Transverse colon (tissue), 4 donors: ENCODE data around the gene CHST11. TPM values are rescaled to one million over a fixed set of nuclear protein-coding genes. Genes with fewer than 3 reads are reported as not detected.

Source experiments
- DNase-seq: peaks from one replicate; pipeline ENCODE4 v3.0.0-alpha.2; 2019
- H3K27ac ChIP-seq, 4 donors: fragments of 200-600 bp; sonication (generic); 2 replicates each; pipeline ENCODE4 v1.5.1; 2016 to 2018; ENCODE audit warnings: inconsistent platforms in 4 of 4
- H3K27me3 ChIP-seq: fragments of 200-600 bp; sonication (generic); 2 replicates; pipeline ENCODE4 v1.5.1; 2017; ENCODE audit warnings: inconsistent platforms
- H3K36me3 ChIP-seq, 4 donors: fragments of 200-600 bp; sonication (generic); 2 replicates each; pipeline ENCODE4 v1.5.1; 2017 to 2019; ENCODE audit warnings: inconsistent platforms in 4 of 4
- H3K4me1 ChIP-seq, 4 donors: fragments of 200-600 bp; sonication (generic); 2 replicates each; pipeline ENCODE4 v1.5.1; 2017 to 2020; ENCODE audit warnings: inconsistent platforms in 4 of 4
- H3K4me3 ChIP-seq, 4 donors: fragments of 200-600 bp; sonication (generic); 1 replicate in 1 of 4; 2 replicates in 3 of 4; pipeline versions ENCODE4 v1.5.1 to v1.6.1; 2017 to 2019; ENCODE audit warnings: inconsistent platforms in 4 of 4
- H3K9me3 ChIP-seq, 2 donors: fragments of 200-600 bp; sonication (generic); 2 replicates each; pipeline ENCODE4 v1.5.1; 2017 to 2019; ENCODE audit warnings: inconsistent platforms in 2 of 2
- CTCF ChIP-seq, 5 experiments: fragments of 200-600 bp in 3 of 5; fragments of 450-650 bp in 2 of 5; sonication (generic) in 3 of 5; IDR thresholded peaks; 1 replicate in 2 of 5; 2 replicates in 3 of 5; pipeline ENCODE4 v1.5.1; 2016 to 2017; ENCODE audit warnings: antibody characterized with exemption in 5 of 5, inconsistent platforms in 3 of 5, mild to moderate bottlenecking in 2 of 5, moderate library complexity in 1 of 5
- EP300 ChIP-seq: sonication (generic); formaldehyde crosslinking; IDR thresholded peaks from one replicate; pipeline ENCODE4 v1.6.1; 2017; ENCODE audit warnings: antibody characterized with exemption, low read depth
- POLR2A ChIP-seq: fragments of 450-650 bp; IDR thresholded peaks from one replicate; pipeline ENCODE4 v1.6.1; 2016; ENCODE audit warnings: antibody characterized with exemption, mild to moderate bottlenecking, moderate library complexity
- POLR2AphosphoS5 ChIP-seq, 3 donors: sonication (generic); formaldehyde crosslinking; IDR thresholded peaks; one replicate each; pipeline ENCODE4 v1.6.1; 2016; ENCODE audit warnings: antibody characterized with exemption in 3 of 3
- WGBS, 2 donors: methylation state at CpG; one replicate each; pipeline ENCODE4 v1.1.5; 2018; ENCODE audit warnings: low coverage in 1 of 2; 5-methylcytosine and 5-hydroxymethylcytosine counted together
- in situ Hi-C, 4 donors: fragments of 200-750 bp; cut with MboI; loops; one replicate each; pipeline versions ENCODE4 v1.15.0 to v1.15.1; 2017; ENCODE audit warnings: low sequenced_read_pairs in 3 of 4, low pct_ligation_motif_present in 1 of 4, low pct_unique_long_range_greater_than_20kb in 1 of 4
- intact Hi-C: fragments of 100-400 bp; cut with DNase I; formaldehyde crosslinking; loops from one replicate; pipeline ENCODE4 v1.15.1; 2023; ENCODE audit warnings: low total_unique reads
- total RNA-seq, 4 donors: library from RNA; depleted of rRNA; stranded (reverse); fragments of >200 nt; gene quantifications; one replicate each; pipeline ENCODE4 v1.1.0, GENCODE V29; 2016

CHST11 gene
- total RNA-seq, 4 donors from 2014 or later = 4.2 to 123 (median 31.5) TPM

GRCh38 chr12:104737791-104738301 is 281.1 kb downstream of the CHST11 start:
- 89% methylated on average over 13 of the region's 13 CpGs; no CpG with 5 or more reads in 1 of the 2 donors for WGBS, 2 donors
- no peak for TF ChIP-seq POLR2A
- TF ChIP-seq POLR2AphosphoS5 (IDR thresholded peaks at IDR 0.05) = no peak
- no peak for TF ChIP-seq CTCF (IDR thresholded peaks at IDR 0.05)
- no peak for TF ChIP-seq EP300

GRCh38 chr12:104738331-104738730 is 281.6 kb downstream of the CHST11 start:
- in situ Hi-C loops = no loop called here
- H3K27me3 ChIP-seq = no peaks in the 10 kb centered on the region
- peaks cover 0 to 30% (median 4%) of the 10 kb centered on the region in 4 donors for H3K4me1 ChIP-seq
- DNase-seq = no peak
- H3K9me3 ChIP-seq = no peaks in the 10 kb centered on the region
- H3K4me3 ChIP-seq = no peak overlapping the region
- intact Hi-C loops = no loop called here
- H3K27ac ChIP-seq = no peak overlapping the region
- no peaks in the 10 kb centered on the region for H3K36me3 ChIP-seq
- TF ChIP-seq POLR2A = no peak
- no peak for TF ChIP-seq CTCF (IDR thresholded peaks at IDR 0.05)
- no peak for TF ChIP-seq POLR2AphosphoS5 (IDR thresholded peaks at IDR 0.05)
- no peak for TF ChIP-seq EP300
- 30 to 74% methylated on average over 2 to 8 of the region's 8 CpGs for WGBS, 2 donors

More at GRCh38 chr12:104737791-104738301, 281.1 kb downstream of the CHST11 start:
- no peak overlapping the region for H3K27ac ChIP-seq
- H3K36me3 ChIP-seq = no peaks in the 10 kb centered on the region
- in situ Hi-C loops (no loop called here), intact Hi-C loops (no loop called here)
- H3K4me3 ChIP-seq = no peak overlapping the region
- H3K27me3 ChIP-seq = no peaks in the 10 kb centered on the region
- H3K9me3 ChIP-seq = no peaks in the 10 kb centered on the region
- DNase-seq = no peak
- peaks cover 0 to 28% (median 4%) of the 10 kb centered on the region in 4 donors for H3K4me1 ChIP-seq

- Histone ChIP-seq H3K9me3 (no peaks in the 10 kb centered on the region), H3K36me3 (no peaks in the 10 kb centered on the region), H3K4me3 (no peak overlapping the region), H3K27ac (no peak overlapping the region), H3K4me1 (peaks cover 0 to 30% (median 4%) of the 10 kb centered on the region in 4 donors), H3K27me3 (no peaks in the 10 kb centered on the region)
- in situ Hi-C loops = no loop called here
- no peak for DNase-seq
- TF ChIP-seq CTCF (IDR thresholded peaks at IDR 0.05) (no peak), EP300 (no peak), POLR2A (no peak), POLR2AphosphoS5 (IDR thresholded peaks at IDR 0.05) (no peak)
- WGBS, 2 donors = 91% methylated on average over 14 of the region's 14 CpGs; no CpG with 5 or more reads in 1 of the 2 donors
- intact Hi-C loops = no loop called here
Observed at GRCh38 chr12:104738776-104739642, 282.3 kb downstream of the CHST11 start.

- WGBS, 2 donors = 46% methylated on average over 6 of the region's 6 CpGs; no CpG with 5 or more reads in 1 of the 2 donors
- Histone ChIP-seq H3K4me3 (no peak overlapping the region), H3K9me3 (no peaks in the 10 kb centered on the region), H3K27ac (peak overlapping the region; percentile 23 to 65 (median 46)), H3K4me1 (peaks cover 0 to 26% (median 4%) of the 10 kb centered on the region in 4 donors), H3K36me3 (no peaks in the 10 kb centered on the region), H3K27me3 (no peaks in the 10 kb centered on the region)
- no peak for TF ChIP-seq POLR2A
- no peak for TF ChIP-seq POLR2AphosphoS5 (IDR thresholded peaks at IDR 0.05)
- TF ChIP-seq EP300 = no peak
- no peak for TF ChIP-seq CTCF (IDR thresholded peaks at IDR 0.05)
- in situ Hi-C loops (no loop called here), intact Hi-C loops (no loop called here)
- DNase-seq = peak; percentile 41
Observed at GRCh38 chr12:104740668-104741067, 283.9 kb downstream of the CHST11 start.
